ENCODE results near the gene ERCC2.
"Not testable (repeated sequence)": the region's sequence is repeated elsewhere in the genome, so short reads cannot be mapped to it uniquely, and the experiment has no call there.

ERCC2 gene

DNA sequence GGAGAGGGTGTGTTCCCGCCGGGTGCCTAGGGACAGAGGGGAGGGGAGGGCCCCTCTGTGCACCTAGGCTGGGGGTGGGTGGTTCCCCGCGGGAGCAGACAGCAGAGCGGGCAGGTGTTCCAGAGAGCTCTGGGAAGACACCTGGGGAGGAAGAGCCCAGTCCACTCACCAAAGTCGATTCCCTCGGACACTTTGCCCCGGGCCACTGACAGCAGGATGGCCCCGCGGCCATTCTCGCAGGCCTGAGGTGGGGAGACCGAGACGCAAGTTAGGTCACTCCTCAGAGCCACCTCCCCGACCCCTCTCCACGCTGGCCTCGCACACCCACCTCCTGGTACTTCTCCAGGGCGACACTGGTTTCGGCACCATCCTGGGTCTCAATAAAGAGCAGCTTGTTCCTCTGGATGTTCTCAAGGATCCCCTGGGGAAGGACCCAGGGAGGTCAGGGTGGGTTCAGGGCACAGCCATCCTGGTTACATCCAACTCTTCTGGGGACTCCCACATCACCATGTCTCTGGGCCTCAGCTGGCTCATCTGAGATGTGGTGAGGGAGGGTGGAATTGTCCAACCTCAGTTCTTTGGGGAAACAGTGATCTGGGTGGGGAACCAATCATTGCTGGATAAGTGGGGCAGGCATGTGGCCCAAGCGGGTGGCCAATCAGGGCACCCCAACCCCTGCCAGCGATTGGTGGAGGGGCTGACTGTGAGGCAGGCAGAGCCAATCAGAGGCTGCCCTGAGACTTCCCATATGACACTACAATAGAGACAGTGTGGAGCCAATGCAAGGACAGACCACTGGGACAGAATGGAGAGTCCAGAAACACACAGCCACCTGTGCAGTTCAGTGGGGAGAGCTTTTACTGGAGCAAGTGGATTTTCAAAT, 17.2 kb downstream of the ERCC2 start:
- FAIRE-seq: no peak

DNA sequence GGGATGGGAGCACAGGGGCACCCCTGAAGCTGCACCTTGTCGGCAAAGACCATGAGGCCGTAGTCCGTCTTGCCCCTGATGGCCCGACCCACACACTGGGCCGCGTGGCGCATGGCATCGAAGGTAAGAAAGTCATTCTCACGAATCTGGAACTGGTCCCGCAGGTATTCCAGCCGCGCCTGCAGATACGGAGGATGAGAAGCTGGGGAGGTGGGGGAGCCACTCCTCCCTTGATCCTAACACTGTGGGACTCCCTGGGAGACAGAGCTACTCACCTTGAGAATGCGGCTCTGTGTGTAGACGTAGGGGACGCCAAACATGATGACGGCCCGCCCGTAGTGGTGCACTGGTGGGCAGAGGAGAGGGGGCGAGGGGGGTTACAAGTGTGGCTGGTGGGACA, 17.9 kb downstream of the ERCC2 start:
- no peak for FAIRE-seq

DNA sequence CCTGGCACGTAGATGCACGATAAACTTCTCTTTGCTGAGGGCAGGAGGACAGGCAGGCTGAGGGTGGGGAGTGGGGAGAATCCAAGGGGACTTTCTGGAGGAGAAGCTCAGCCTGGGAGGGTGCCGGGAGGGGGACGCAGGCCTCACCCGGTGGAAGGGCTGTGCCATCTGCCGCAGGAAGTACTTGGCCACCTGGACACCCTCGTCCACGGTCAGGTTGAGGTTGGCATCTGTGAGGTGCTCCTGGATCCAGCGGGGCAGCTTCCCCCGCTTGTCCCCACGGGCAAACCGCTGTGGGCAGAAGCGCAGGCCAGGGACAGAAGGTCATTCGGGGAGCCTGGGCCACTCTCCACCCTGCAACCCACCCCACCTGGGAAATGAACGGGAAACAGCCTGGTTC, 18.3 kb downstream of the ERCC2 start:
- no peak for FAIRE-seq

DNA sequence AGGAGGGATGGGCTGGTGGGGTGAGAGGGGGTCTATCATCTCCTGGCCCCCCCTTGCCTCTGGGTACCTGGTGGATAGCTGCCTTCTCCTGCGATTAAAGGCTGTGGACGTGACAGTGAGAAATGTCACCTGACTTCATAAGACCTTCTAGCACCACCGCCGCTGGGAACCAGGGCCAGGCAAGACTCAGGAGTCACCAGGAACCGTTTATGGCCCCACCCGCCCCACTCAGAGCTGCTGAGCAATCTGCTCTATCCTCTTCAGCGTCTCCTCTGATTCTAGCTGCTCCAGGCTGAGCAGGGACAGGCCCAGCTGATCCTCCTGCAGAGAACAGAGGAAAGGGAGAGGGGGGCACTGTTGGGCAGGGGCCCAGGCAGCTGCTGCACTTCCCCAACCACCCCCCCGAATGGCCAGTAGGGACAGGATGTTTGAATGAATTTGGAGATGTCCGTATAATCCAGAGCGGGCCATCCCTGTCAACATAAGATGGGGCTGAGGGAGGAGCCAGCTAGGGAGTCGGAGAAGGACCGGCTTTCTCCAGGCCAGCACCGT, 18.9 kb downstream of the ERCC2 start:
- FAIRE-seq: no peak

DNA sequence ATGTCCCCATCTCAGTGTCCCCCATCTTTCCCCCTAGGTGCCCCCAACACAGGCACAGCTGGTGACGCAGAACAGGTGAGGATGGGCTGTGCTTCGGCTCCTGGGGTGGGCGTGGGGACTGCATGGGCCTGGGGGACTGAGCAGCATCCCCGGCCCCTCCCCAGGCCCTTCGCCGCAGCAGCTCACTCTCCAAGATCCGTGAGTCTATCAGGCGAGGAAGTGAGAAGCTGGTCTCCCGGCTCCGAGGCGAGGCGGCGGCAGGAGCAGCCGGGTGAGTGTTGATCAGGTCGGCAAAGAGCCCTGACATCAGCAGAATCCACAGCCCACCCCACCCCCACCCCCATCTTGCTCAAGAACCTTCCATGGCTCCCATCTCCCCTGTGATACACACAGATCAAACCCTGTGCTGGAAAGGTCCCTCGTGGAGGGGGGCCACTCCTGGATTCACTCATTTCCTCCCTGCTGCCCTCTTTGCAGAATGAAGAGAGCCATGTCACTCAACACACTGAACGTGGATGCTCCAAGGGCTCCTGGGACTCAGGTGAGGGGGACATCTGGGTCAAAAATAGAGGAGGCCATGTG, 19.8 kb downstream of the ERCC2 start:
- no peak for FAIRE-seq

DNA sequence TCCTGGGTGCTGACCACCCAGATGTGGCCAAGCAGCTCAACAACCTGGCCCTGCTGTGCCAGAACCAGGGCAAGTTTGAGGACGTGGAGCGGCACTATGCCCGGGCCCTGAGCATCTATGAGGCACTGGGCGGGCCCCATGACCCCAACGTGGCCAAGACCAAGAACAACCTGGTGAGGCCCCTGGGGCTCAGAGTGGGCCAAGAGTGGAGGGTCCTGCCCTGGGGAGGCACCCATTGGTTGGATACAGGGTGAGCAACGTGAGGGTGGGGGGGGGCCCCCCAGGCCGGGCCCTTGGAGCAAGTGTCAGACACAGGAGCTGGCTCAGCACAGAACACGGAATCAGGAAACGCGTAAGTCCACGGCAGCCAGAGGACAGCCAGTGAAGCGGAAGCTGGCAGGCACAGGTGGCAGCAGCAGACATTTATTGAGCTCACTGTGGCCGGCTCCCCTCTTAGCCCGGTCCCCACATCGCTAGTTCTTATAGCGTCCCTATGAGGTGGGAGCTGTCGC, 20.9 kb downstream of the ERCC2 start:
- FAIRE-seq: no peak

DNA sequence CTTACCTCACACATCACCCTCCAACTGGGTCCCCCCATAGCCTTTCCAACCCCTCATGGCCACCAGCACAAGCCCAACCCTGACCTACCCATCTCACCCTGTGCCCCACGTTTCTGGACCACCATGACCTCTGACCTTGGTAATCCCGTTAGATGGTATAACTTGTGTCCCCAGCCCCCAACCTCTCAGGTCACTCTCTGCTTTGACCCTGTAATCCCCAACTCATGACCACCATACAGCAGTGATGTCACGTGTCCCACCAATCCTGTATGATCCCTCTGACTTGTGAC, 21.3 kb downstream of the ERCC2 start:
- FAIRE-seq: no peak

DNA sequence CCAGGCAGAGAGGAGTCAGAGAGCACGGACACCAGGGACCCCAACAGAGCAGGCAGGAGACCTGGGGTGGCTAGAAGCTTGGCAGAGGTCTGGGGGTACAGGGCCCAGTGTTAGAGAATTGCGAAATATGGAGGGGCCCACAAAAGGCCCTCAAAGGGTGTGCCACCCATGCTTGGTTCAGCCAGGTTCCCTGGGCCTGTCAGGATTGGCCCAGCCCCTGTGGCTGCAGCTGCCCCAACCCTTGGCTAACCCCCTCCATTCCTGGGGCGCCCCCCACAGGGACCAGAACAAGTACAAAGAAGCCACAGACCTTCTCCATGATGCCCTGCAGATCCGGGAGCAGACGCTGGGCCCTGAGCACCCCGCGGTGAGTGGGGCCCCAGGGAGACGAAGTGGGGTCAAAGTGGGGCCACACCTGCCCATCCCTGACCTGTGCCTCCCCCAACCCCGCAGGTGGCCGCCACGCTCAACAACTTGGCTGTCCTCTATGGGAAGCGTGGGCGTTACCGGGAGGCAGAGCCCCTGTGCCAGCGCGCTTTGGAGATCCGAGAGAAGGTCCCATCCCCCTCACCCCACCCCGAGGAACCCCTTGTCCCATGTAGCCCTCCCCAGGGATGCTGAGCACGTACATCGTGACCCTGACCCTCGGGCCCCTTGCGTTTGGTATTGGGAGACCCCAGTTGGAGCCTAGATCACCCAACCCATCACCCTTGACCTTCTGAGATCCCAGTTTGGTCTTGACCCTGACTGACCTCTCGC, 21.8 kb downstream of the ERCC2 start:
- FAIRE-seq: no peak

DNA sequence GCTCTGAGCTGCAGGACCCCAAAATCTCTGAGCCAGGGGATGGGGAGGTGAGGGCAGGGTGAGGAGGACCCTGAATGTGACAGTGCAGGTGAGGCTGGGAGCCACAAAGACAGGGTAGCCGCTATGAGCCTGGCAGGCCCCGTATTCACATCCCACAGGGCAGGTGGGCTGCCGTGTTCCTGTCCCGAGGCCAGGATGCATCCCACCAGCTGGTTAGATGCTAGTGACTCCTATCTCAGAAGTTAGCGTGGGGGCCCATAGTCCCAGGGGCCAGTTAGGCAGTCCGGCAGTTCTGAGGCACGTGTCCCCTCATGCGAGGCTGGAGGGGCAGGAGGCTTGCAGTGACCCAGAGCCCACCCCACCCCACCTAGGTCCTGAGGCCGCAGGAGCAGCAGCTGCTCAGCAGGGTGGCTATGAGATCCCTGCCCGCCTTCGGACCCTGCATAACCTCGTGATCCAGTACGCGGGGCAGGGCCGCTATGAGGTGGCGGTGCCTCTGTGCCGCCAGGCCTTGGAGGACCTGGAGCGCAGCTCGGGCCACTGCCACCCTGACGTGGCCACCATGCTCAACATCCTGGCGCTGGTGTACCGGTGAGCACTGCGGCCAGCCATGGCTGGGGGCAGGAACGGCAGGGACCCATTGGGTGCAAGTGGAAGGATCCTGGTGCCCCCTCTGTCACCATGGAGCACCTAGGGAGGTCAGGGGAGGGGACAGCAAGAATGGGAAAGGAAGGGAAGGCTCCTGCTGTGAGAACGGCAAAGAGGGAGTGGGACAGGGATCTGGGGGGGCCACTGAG, 22.6 kb downstream of the ERCC2 start:
- no peak for FAIRE-seq

DNA sequence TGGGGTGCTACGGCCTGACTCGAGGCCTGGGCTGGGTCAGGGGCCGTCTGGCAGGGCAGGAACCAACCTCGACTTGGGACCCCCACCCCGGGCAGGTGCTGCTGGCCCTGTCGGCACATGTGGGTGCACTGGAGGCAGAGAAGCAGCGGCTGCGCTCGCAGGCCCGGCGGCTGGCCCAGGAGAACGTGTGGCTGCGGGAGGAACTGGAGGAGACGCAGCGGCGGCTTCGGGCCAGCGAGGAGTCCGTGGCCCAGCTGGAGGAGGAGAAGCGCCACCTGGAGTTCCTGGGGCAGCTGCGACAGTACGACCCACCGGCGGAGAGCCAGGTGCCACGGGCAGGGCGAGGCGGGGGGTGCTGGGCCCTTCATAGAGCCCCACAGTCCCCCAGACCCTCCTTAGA, 23.9 kb downstream of the ERCC2 start:
- FAIRE-seq: no peak

DNA sequence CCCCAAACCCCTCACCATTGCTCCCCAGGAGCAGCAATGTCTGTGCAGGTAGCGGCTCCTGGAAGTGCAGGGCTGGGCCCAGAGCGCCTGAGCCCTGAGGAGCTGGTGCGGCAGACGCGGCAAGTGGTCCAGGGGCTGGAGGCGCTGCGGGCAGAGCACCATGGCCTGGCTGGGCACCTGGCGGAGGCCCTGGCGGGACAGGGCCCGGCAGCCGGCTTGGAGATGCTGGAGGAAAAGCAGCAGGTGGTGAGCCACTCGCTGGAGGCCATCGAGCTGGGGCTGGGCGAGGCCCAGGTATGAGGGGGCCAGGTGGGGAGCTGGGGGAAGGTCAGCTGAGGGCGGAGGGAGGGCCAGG, 24.9 kb downstream of the ERCC2 start:
- FAIRE-seq: no peak

DNA sequence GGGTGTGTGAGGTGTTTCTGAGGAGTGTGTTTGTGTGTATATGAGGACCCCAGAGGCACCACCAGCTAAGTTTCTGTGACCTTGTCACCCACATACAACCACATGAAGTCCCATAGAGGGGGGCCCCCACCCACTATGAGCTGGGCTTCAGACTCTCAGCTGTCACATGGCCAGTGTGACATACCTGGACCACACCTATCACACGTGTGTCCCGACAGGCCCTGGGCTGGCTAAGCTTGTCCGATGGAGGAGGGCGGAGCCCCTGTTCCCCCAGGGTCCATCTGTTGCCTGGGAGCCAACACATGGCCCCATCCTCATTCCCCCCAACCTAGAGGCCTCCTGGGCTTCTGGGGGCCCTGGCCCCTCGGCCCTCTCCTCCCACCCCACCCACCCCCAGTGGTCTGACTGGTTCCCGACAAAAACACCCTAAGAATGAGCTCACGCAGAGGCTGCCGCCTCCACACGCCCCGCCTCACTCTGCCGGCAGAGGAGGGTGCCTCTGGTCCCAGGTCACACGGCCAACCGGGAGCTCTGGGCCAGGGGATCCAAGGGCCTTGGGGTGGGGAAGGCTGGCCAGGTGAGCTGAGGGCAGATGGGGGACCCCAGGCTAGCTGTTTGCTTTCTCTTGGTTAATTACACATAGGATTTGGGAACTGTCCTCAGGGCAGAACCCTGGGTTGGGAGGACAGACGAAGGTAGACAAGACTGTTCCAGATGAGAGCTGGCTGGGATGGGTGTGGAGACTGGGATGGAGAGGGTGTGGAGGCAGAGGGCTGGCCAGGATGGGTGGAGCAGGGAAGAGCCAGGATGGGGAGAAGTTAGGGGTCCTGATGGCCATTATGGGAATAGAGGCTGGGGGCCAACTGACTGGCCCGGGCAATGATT, 25.5 kb downstream of the ERCC2 start:
- FAIRE-seq: no peak

DNA sequence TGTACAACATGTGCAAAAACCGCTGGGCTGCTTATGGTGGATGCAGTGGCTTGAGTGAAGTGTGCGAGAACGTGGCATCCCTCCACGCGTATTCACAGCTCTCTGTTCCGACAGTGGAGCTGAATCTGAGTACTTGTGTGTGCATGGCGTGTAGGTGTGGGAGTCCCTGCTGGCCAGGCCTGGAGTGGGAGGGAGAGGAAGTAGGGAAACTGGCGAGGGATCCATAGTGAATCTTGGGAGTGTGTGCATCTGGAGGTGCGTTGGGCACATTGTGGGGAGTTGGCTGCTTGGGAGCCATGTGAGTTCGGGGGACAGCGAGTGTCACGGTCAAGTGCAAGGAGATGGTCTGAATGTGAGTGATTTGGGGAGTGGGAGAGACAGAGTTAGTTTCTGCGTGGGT, 27.5 kb downstream of the ERCC2 start:
- no peak for FAIRE-seq

DNA sequence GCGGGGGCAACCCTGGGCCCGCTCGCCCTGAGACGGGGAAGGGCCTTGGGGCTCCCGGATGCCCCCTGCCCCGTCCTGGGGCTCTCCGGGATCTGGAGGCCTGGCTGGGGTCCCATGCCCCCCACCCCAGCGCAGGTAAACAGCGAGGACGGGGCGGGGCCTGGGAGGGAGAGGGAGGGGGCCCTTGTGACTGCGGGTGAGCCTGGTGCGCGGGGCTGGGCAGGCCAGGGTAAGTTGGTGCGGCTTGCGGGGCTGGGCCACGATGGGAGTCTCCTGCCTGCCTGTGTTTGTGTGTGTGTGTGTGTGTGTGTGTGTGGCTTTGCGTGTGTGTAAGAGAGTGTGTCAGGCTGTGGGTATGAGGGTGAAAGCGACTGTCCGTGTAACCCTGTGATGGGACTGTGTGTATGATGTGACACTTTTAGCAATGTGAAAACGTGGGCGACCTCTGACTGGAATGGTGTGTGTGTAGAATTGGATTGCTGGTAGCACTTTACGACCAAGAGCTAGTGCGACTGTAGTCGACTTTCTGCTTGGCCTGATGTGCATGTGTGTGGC, 29.4 kb downstream of the ERCC2 start:
- no peak for FAIRE-seq

DNA sequence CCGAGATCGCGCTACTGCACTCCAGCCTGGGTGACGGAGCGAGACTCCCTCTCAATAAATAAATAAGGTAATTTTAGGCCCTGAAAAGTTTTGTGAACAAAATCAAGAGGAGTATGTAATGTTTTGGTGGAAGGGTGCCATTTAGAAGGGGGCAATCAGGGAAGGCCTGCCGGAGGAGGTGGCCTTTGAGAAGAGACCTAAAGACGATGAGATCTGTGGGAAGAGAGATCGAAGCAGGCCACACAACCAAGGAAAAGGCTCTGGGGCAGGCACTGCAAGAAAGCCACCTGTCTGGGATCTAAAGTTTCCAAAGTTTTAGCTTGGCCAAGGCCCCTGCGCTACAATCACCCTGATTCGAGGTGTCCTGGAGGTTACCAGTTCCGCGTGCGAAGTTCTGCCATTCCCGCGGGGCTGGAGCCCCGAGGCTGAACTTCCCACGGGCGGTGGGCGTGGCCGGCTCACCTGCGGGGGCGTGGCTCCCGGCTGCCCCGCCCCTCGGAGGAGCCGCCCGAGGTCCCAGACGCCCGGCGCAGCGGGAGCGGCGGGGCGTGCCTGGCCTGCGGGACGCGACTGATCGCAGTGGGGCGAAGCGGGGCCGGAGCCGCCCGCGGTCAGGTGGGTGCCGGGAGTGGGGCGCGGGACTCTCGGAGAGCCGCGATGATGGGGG, 30.0 kb downstream of the ERCC2 start, which contains the start of gene KLC3:
Gene KLC3 (plus strand): TSS at position 519 of the 667 bp plus-strand sequence. CDS start 4,792 bp downstream, outside the sequence.
- no peak for FAIRE-seq

DNA sequence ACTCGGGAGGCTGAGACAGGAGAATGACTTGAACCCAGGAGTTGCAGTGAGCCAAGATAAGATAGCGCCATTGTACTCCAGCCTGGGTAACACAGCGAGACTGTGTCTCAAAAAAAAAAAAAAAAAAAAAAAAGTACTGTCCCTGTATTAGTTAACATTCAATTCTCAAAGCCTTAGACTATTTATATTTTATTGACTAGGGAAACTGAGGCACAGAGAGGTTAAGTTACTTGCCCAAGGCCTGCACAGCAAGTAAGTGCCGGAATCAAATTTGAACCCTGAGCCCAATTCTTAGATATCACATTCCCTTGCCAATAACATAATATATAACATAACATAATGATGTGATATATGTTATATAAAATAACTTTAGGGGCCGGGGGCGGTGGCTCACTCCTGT, 30.7 kb downstream of the ERCC2 start:
- no peak for FAIRE-seq

DNA sequence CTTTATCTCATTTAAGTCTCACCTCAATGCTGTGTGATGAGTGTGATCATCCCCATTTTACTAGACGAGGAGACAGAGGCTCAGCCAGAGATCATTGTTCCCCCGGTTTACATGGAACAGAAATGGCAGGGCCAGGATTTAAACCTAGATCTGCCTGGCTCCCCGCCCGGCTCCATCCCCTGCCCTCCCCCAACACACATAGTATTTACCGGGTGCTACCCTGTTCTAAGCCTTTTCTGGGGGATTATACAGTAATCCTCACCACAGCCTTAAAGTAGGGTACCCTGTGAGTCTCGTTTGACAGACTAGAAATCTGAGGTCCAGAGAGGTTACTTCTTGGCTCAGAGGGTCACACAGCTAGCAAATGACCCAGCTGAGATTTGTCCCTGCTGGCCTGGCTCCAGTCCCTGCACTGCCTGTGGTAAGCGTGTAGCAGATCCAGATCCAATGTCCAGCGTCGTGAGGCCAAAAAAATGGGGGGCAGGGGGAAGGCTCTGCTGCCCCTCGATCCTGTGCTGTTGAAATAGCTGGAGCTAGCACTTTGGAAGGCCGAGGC, 33.6 kb downstream of the ERCC2 start:
- no peak for FAIRE-seq

DNA sequence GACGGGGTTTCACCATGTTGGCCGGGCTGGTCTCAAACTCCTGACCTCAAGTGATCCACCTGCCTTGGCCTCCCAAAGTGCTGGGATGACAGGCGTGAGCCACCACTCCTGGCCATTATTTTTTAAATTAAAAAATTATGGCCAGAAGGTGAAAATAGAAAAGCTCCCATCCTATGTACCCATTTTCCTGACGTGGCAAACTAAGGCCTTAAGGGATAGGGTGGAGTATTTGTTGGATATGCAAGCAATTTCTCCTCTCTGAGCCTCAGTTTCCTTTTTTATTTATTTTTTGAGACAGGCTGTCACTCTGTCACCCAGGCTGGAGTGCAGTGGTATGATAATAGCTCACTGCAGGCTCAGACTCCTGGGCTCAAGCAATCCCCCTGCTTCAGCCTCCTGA, 35.5 kb downstream of the ERCC2 start:
- not testable (repeated sequence) for FAIRE-seq

DNA sequence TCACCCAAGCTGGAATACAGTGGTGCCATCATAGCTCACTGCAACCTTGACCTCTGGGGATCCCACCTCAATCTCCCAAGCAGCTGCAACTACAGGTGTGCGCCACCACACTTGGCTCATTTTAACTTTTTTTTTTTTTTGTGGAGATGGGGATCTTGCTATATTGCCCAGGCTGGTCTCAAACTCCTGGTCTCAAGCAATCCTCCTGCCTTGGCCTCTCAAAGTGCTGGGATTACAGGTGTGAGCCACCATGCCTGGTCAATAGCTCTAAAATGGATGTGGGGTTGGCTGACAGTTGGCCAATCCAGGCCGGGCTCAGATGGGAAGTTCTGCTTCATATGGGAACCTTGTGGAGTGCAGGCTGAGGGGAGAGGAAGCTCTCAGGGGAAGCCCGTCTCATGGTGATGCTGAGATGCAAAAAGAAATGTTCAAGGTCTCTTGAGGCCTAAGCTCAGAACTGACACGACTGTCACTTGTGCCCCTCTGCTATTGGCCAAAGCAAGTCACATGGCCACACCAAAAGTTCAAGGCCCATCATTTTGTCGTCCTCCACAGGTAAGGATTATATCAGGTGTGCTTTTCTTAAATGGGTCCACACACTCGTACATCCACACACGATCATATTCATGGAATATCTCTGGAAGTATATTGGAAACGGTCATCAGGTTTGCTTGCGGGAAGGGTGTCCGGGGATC, 36.6 kb downstream of the ERCC2 start:
- FAIRE-seq: no peak

DNA sequence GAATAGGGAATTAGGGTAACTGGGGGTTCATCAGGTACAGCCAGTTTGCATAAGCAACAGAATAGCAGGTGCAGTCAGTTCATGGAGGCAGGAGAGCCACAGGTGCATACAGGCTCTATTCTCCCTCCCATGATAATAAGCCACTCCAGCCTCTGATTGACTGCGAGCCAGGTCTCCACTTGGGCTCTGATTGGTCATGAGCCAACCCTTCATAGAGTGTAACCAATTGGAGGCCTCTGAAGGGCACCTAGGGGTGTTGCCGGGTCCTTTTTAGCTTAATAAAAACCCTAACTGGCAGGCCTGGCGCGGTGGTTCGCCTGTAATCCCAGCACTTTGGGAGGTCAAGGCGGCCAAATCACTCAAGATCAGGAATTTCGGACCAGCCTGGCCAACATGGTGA, 39.0 kb downstream of the ERCC2 start:
- no peak for FAIRE-seq

Measured in G401.6 (cell line).